Gastrocnemius medialis (tissue), 4 donors: Measurements from ENCODE around the gene REG4. TPM values are rescaled to one million over a fixed set of nuclear protein-coding genes. Genes with fewer than 3 reads are reported as not detected.

ENCODE experiments used
- ATAC-seq, 2 donors: fragments of 150-250 bp; one replicate each; pipeline ENCODE4 v1.9.1; 2016
- DNase-seq, 2 donors: peaks; one replicate each; pipeline ENCODE4 v3.0.0-alpha.2; 2019
- H3K27ac ChIP-seq, 4 donors: fragments of 200-600 bp; sonication (generic); 1 replicate in 1 of 4; 2 replicates in 3 of 4; pipeline ENCODE4 v1.5.1; 2016 to 2018; ENCODE audit warnings: mild to moderate bottlenecking in 2 of 4, moderate library complexity in 1 of 4
- H3K27me3 ChIP-seq, 3 donors: fragments of 200-600 bp; sonication (generic) in 2 of 3; 1 replicate in 1 of 3; 2 replicates in 2 of 3; pipeline versions ENCODE4 v1.5.1 to v1.6.0; 2016 to 2019; ENCODE audit warnings: mild to moderate bottlenecking in 1 of 3, moderate library complexity in 1 of 3
- H3K36me3 ChIP-seq, 2 donors: fragments of 200-600 bp; sonication (generic) in 1 of 2; one replicate each; pipeline ENCODE4 v1.5.1; 2017 to 2018
- H3K4me1 ChIP-seq, 2 donors: fragments of 200-600 bp; sonication (generic) in 1 of 2; one replicate each; pipeline ENCODE4 v1.5.1; 2016 to 2017; ENCODE audit warnings: mild to moderate bottlenecking in 2 of 2
- H3K4me3 ChIP-seq, 4 donors: fragments of 200-600 bp; sonication (generic) in 3 of 4; 1 replicate in 1 of 4; 2 replicates in 3 of 4; pipeline ENCODE4 v1.5.1; 2016 to 2019; ENCODE audit warnings: mild to moderate bottlenecking in 2 of 4
- H3K9me3 ChIP-seq, 3 donors: fragments of 200-600 bp; sonication (generic) in 2 of 3; 1 replicate in 1 of 3; 2 replicates in 2 of 3; pipeline ENCODE4 v1.5.1; 2016 to 2019
- CTCF ChIP-seq, 5 experiments: fragments of 450-650 bp in 3 of 5; fragments of 200-600 bp in 2 of 5; sonication (generic) in 2 of 5; IDR thresholded peaks in 4 of 5; conservative IDR thresholded peaks in 1 of 5; 1 replicate in 4 of 5; 2 replicates in 1 of 5; pipeline ENCODE4 v1.5.1; 2016 to 2019; ENCODE audit warnings: antibody characterized with exemption in 5 of 5, mild to moderate bottlenecking in 3 of 5, moderate library complexity in 3 of 5
- POLR2A ChIP-seq, 2 donors: fragments of 450-650 bp; IDR thresholded peaks; one replicate each; pipeline ENCODE4 v1.6.1; 2017; ENCODE audit warnings: antibody characterized with exemption in 2 of 2, mild to moderate bottlenecking in 2 of 2, moderate library complexity in 2 of 2
- in situ Hi-C, 4 donors: fragments of 200-750 bp; cut with MboI; loops; one replicate each; pipeline versions ENCODE4 v1.15.0 to v1.8.0; 2017; ENCODE audit warnings: low sequenced_read_pairs in 4 of 4
- intact Hi-C: fragments of 100-400 bp; cut with DNase I; formaldehyde crosslinking; loops from one replicate; pipeline ENCODE4 v1.15.1; 2023; ENCODE audit warnings: low total_unique reads
- total RNA-seq, 4 donors: library from RNA; depleted of rRNA; stranded (reverse); fragments of >200 nt; gene quantifications; one replicate each; pipeline versions ENCODE4 v1.1.0 to v1.2.3, GENCODE V29; 2016

REG4 gene
- total RNA-seq, 4 donors from 2014 or later, result not detected

- no peak for TF ChIP-seq CTCF (IDR thresholded peaks at IDR 0.05 in 4 of 5, conservative IDR thresholded peaks at IDR 0.05 in 1 of 5)
- no peak for TF ChIP-seq POLR2A (IDR thresholded peaks at IDR 0.05)
- in situ Hi-C loops, result no loop called here
- no peaks in the 10 kb centered on the region for H3K36me3 ChIP-seq
- no peak overlapping the region for H3K27ac ChIP-seq
- H3K27me3 ChIP-seq, result no peaks in the 10 kb centered on the region
- peaks cover 5 to 9% of the 10 kb centered on the region in 2 donors for H3K4me1 ChIP-seq
- no peak for ATAC-seq
- no peak for DNase-seq
- no peaks in the 10 kb centered on the region for H3K9me3 ChIP-seq
- H3K4me3 ChIP-seq, result no peak overlapping the region
- intact Hi-C loops, result no loop called here
Observed at GRCh38 chr1:119772298-119772697, 39.0 kb downstream of the REG4 start.

GRCh38 chr1:119771770-119772169 is 39.5 kb downstream of the REG4 start:
- TF ChIP-seq CTCF (IDR thresholded peaks at IDR 0.05 in 4 of 5, conservative IDR thresholded peaks at IDR 0.05 in 1 of 5) (no peak), POLR2A (IDR thresholded peaks at IDR 0.05) (no peak)
- Histone ChIP-seq H3K27ac (no peak overlapping the region), H3K9me3 (no peaks in the 10 kb centered on the region), H3K4me1 (peaks cover 5 to 9% of the 10 kb centered on the region in 2 donors), H3K27me3 (no peaks in the 10 kb centered on the region), H3K4me3 (no peak overlapping the region), H3K36me3 (no peaks in the 10 kb centered on the region)
- DNase-seq (no peak), ATAC-seq (no peak)
- intact Hi-C loops, result no loop called here
- in situ Hi-C loops, result no loop called here

- ATAC-seq, result no peak
Observed at GRCh38 chr1:119771016-119771415, 40.2 kb downstream of the REG4 start.

GRCh38 chr1:119768778-119769177 is 42.5 kb downstream of the REG4 start, which contains the start of gene HMGCS2:
TSS of gene HMGCS2 (minus strand) at chr1:119768905. CDS start at chr1:119768844, 61 bp downstream.
- TF ChIP-seq CTCF (IDR thresholded peaks at IDR 0.05 in 4 of 5, conservative IDR thresholded peaks at IDR 0.05 in 1 of 5) (no peak), POLR2A (IDR thresholded peaks at IDR 0.05) (no peak)
- H3K9me3 ChIP-seq, result no peaks in the 10 kb centered on the region
- in situ Hi-C loops, result no loop called here
- ATAC-seq, result no peak
- no peak within 1 kb of the TSS for H3K4me3 ChIP-seq
- no peaks in the 10 kb centered on the region for H3K27me3 ChIP-seq
- H3K4me1 ChIP-seq, result peaks cover 2 to 5% of the 10 kb centered on the region in 2 donors
- no peak within 1 kb of the TSS for H3K27ac ChIP-seq
- no peaks in the 10 kb centered on the region for H3K36me3 ChIP-seq
- no peak for DNase-seq
- intact Hi-C loops, result no loop called here

More at GRCh38 chr1:119771016-119771415, 40.2 kb downstream of the REG4 start:
- intact Hi-C loops (no loop called here), in situ Hi-C loops (no loop called here)
- no peaks in the 10 kb centered on the region for H3K27me3 ChIP-seq
- no peak for DNase-seq
- TF ChIP-seq CTCF (IDR thresholded peaks at IDR 0.05 in 4 of 5, conservative IDR thresholded peaks at IDR 0.05 in 1 of 5) (no peak), POLR2A (IDR thresholded peaks at IDR 0.05) (no peak)
- no peak overlapping the region for H3K27ac ChIP-seq
- no peak overlapping the region for H3K4me3 ChIP-seq
- no peaks in the 10 kb centered on the region for H3K9me3 ChIP-seq
- no peaks in the 10 kb centered on the region for H3K36me3 ChIP-seq
- peaks cover 5 to 9% of the 10 kb centered on the region in 2 donors for H3K4me1 ChIP-seq

GRCh38 chr1:119767486-119767885 is 43.8 kb downstream of the REG4 start:
- Histone ChIP-seq H3K9me3 (no peaks in the 10 kb centered on the region), H3K36me3 (no peaks in the 10 kb centered on the region), H3K27ac (no peak overlapping the region), H3K27me3 (no peaks in the 10 kb centered on the region), H3K4me1 (no peaks in the 10 kb centered on the region), H3K4me3 (no peak overlapping the region)
- TF ChIP-seq POLR2A (IDR thresholded peaks at IDR 0.05) (no peak), CTCF (IDR thresholded peaks at IDR 0.05 in 4 of 5, conservative IDR thresholded peaks at IDR 0.05 in 1 of 5) (no peak)
- DNase-seq (no peak), ATAC-seq (no peak)
- in situ Hi-C loops (no loop called here), intact Hi-C loops (no loop called here)
